GM19468 (cell line): ENCODE data around the gene TIAL1.
"Not testable (repeated sequence)": the region's sequence is repeated elsewhere in the genome, so short reads cannot be mapped to it uniquely, and the experiment has no call there.

Source experiments
- ATAC-seq: cut with Tn5 transposase; IDR thresholded peaks from one replicate; pipeline ENCODE4 v1.9.1; 2021; ENCODE audit warnings: mild to moderate bottlenecking, moderate library complexity, moderate number of reproducible peaks; ENCODE audit not compliant: unreplicated experiment; ENCODE audit errors: extremely low read depth

TIAL1 gene

DNA sequence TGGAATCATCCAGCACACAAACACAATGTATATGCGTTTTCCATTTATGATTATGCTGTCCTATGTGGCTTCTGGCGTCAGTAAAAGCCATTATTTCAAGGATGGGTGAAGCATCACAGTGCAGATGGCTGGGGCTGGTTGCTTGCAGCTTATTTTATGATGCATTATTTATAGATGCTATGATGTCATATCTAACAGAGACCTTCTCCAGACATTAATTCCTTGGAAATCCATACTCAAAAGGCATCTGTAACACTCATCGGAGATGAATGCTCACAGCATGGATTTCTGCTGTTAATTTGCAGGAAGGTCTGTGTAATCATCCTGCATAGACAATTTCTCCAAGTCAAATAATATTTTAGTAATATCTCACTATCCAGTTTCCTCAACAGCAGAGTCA lies 61.5 kb downstream of the TIAL1 start:
- no peak for ATAC-seq

DNA sequence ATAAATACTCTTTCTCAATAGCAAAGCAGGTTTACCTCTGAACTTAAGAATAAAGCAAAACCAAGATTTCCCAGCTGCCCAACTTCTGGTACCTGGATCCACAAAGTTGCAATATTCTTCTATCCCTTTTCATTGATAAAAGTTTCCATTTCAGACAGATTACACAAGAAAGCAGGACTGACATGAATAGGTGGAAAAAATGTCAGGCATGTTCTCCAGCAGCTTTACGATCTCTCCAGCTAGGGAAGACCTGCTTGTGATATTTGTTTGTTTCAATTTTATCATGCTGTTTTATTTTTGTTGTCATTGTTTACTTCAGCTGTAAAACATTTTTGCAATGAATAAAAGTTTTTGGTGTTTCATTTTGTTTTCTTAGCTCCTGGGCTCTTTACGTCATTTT lies 63.3 kb downstream of the TIAL1 start:
- no peak for ATAC-seq

- not testable (repeated sequence) for ATAC-seq
Observed at GRCh38 chr10:119532791-119533190, 64.0 kb downstream of the TIAL1 start.

DNA sequence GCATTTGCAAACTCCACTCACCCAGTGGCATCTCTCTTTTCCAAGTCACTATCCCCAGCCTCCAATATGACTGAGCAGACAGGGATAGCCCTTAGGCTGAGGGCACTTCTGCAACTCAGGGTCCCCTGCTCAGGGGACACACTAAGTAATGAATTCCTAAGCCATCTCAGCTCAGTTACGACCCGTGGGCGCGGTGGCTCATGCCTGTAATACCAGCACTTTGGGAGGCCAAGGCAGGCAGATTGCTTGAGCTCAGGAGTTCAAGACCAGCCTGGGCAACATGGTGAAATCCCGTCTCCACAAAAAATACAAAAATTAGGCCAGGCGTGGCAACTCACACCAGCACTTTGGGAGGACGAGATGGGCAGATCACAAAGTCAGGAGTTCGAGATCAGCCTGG lies 64.5 kb downstream of the TIAL1 start:
- ATAC-seq: not testable (repeated sequence)

DNA sequence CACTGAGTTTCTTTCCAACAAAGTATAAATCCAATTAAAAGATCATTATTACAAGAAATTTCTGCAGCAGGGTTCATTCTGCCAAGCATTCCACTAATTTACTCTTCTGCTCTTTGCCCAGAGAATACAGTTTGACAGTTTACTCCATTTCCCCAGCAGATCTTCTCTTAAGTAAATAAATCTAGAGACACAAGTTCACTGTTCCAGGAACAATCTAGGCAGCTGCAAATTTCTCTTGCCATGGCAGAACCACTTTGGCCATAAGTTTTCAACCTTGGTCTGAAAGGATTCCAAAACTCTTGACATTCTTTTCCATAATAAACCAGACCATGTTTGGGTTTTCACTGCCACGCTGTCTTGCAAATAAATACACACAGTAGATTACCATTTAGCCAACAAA lies 65.7 kb downstream of the TIAL1 start:
- no peak for ATAC-seq

GRCh38 chr10:119528663-119529237 lies 68.0 kb downstream of the TIAL1 start:
- ATAC-seq: not testable (repeated sequence)

- no peak for ATAC-seq
Observed at GRCh38 chr10:119526621-119527592, 69.9 kb downstream of the TIAL1 start.

- no peak for ATAC-seq
Observed at GRCh38 chr10:119526149-119526548, 70.6 kb downstream of the TIAL1 start.

DNA sequence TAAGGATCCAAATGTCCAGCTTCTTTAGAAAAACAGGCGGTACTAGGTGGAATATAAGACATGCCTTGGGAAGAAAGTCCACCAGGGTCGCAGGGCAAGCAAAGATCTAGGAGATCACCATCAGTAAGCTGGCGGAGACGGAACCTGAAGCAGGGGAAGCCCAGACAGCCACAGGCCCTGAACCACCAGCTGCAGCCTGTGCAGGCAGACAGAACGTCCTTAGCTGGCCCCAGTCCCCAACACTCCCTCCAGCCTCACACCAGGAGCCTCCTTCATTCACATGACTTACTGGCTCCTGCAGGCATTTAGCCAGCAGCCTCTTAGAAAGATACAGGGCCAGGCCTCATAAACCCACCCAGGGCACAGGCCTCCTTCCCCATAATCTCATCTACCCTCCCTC lies 71.6 kb downstream of the TIAL1 start:
- ATAC-seq: no peak

DNA sequence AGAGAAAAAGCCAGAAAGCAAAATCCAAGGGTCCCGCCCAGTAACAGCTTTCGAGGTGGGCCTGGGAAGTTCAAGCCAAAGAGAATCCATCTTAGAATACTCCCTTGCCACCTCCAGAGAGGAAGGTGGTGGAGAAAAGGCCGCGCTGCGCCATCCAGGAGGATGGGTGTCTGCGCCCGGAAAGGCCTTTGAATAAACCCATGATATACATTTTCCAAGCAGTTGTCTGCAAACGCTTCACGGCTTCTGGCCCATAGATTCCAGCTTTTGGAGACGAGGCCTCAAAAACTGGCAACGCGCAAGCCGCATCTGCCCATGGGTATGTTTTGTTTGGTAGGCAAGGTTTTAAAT lies 72.1 kb downstream of the TIAL1 start:
- no peak for ATAC-seq

DNA sequence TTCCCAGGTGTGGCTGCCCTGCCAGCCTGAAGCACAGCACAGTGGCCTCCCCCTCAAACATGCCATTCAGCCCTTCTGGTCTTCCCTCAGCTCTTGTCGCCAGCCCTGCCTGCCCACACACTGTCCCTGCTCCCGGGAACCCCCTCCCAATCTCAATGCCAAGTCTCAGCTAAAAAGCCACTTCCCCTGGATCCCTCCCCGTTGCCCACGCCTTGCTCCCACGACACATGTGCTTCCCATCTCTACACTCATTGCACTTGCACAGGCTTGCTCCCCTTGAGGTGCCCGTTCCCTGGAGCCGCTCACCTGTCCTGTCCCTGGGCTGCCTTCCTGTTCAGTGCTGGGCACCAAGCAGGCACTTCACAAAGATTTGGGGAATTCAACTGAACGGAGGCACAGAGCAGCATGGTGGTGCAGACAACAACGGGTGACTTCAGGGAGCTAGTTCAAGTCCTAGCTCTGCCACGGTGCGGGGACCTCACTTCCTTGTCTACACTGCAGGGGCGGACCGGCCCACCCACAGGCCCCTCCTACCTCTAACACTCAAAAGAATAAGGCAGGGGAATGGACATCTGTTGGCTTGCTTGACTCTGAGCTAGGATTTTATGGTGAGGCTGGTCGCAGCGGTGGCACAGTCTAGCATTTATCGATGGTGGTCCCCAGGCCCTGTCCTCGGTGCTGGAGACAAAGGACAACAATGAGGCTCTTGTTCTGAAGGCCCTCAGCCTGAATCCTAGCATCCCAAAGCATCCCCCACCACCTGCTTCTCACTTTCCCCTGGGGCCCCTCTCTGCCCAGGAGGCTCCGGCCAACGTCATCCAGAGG lies 72.7 kb downstream of the TIAL1 start:
- ATAC-seq: no peak
